GM19193 (cell line): Measurements from ENCODE around the gene SDHA.

Source experiments
- POLR2A ChIP-seq: IDR thresholded peaks from 4 replicates; pipeline ENCODE4 v1.6.1; 2011; ENCODE audit not compliant: insufficient read depth, insufficient read length; ENCODE audit errors: extremely low read depth

SDHA gene

GRCh38 chr5:223791-224190 is 5.7 kb downstream of the SDHA start:
- no peak for TF ChIP-seq POLR2A

- no peak for TF ChIP-seq POLR2A
Observed at GRCh38 chr5:225334-225733, 7.2 kb downstream of the SDHA start.

- no peak for TF ChIP-seq POLR2A
Observed at GRCh38 chr5:228886-229285, 10.8 kb downstream of the SDHA start.

GRCh38 chr5:230711-231110 is 12.6 kb downstream of the SDHA start:
- TF ChIP-seq POLR2A: no peak

- no peak for TF ChIP-seq POLR2A
Observed at GRCh38 chr5:231661-232060, 13.5 kb downstream of the SDHA start.

GRCh38 chr5:234450-234849 is 16.3 kb downstream of the SDHA start:
- no peak for TF ChIP-seq POLR2A

- TF ChIP-seq POLR2A: no peak
Observed at GRCh38 chr5:252546-252945, 34.4 kb downstream of the SDHA start.

GRCh38 chr5:257148-257547 is 39.0 kb downstream of the SDHA start:
- TF ChIP-seq POLR2A: no peak

GRCh38 chr5:264338-264737 is 46.2 kb downstream of the SDHA start:
- TF ChIP-seq POLR2A: no peak

- TF ChIP-seq POLR2A: no peak
Observed at GRCh38 chr5:267716-268115, 49.6 kb downstream of the SDHA start.

GRCh38 chr5:270340-270739 is 52.2 kb downstream of the SDHA start:
- TF ChIP-seq POLR2A: no peak

- no peak for TF ChIP-seq POLR2A
Observed at GRCh38 chr5:278646-279045, 60.5 kb downstream of the SDHA start.

- no peak for TF ChIP-seq POLR2A
Observed at GRCh38 chr5:285991-286557, 68.0 kb downstream of the SDHA start.

GRCh38 chr5:298737-299125 is 80.6 kb downstream of the SDHA start:
- no peak for TF ChIP-seq POLR2A

- no peak for TF ChIP-seq POLR2A
Observed at GRCh38 chr5:302966-303365, 84.8 kb downstream of the SDHA start.

GRCh38 chr5:305050-305449 is 86.9 kb downstream of the SDHA start:
- TF ChIP-seq POLR2A: no peak

- no peak for TF ChIP-seq POLR2A
Observed at GRCh38 chr5:305459-305858, 87.3 kb downstream of the SDHA start.
